ENCODE data around the gene HTR2B. TPM values are rescaled to one million over a fixed set of nuclear protein-coding genes. Genes with fewer than 3 reads are reported as not detected.
A peak's percentile ranks its signal among the peaks of the same experiment; 100 is the strongest.
"Not testable (repeated sequence)": the region's sequence is repeated elsewhere in the genome, so short reads cannot be mapped to it uniquely, and the experiment has no call there.

Gene HTR2B
- total RNA-seq, 3 donors from 2014 or later = 0.17 to 4.1 (median 0.22) TPM

DNA sequence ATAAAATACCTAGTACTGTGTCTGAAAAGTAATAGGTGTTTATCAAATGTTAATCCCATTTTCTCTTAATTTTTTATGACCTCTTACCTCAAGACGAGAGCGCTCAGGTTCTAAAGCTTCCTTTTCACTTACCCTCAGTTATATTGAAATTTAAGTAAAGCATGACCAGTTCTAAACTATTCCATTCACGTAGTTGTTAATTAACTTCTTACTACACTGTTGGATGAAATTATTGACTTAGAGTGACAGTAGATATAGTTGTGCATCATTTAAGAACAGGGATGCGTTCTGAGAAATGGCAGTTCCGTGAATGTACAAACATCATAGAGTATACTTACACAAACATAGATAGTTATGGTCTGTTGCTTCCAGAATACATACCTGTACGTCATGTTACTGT is 20.1 kb upstream of the HTR2B start:
- no peak for TF ChIP-seq CTCF (IDR thresholded peaks at IDR 0.05)
- DNase-seq (no peak), ATAC-seq (no peak)
- Histone ChIP-seq H3K4me1 (ENCODE audit: low read depth) (no peaks in the 10 kb centered on the region), H3K9me3 (no peaks in the 10 kb centered on the region), H3K36me3 (ENCODE audit: low read depth) (no peaks in the 10 kb centered on the region), H3K4me3 (no peak overlapping the region)
- intact Hi-C loops (cut with DNase I, micrococcal nuclease) = no loop called here

DNA sequence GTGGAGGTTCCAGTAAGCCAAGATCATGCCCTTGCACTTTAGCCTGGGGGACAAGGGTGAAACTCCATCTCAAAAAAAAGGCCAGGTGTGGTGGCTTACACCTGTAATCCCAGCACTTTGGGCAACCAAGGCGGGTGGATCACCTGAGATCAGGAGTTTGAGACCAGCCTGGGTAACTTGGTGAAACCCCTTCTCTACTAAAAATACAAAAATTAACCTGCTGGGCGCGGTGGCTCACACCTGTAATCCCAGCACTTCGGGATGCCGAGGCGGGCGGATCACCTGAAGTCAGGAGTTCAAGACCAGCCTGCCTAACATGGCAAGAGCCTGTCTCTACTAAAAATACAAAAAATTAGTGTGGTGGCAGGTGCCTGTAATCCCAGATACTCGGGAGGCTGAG is 16.0 kb upstream of the HTR2B start:
- H3K36me3 ChIP-seq (ENCODE audit: low read depth); ATAC-seq; H3K4me1 ChIP-seq (ENCODE audit: low read depth); intact Hi-C loops (cut with DNase I, micrococcal nuclease); H3K4me3 ChIP-seq; DNase-seq; H3K9me3 ChIP-seq: not testable (repeated sequence)

DNA sequence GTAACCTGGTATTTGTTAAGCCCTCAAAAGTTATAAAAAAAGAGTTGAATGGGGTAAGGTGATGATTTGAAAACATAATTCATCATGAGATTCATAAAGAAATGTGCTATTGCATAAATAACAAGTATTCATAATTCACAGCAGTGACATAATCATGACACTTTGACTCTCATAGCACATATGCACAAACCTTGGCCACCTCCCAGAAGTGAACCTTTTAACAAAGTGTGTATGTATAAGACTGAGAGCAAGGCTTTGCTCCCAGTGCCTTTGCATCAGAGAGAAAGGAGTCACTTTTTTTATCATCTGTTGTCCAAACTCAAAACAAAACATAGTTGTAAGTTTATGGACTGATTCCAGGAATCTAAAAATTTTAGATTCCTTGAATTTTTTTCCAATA is 15.0 kb upstream of the HTR2B start:
- Histone ChIP-seq H3K9me3 (no peaks in the 10 kb centered on the region), H3K4me3 (no peak overlapping the region), H3K4me1 (ENCODE audit: low read depth) (no peaks in the 10 kb centered on the region), H3K36me3 (ENCODE audit: low read depth) (no peaks in the 10 kb centered on the region)
- no peak for TF ChIP-seq CTCF (IDR thresholded peaks at IDR 0.05)
- intact Hi-C loops (cut with DNase I, micrococcal nuclease) = no loop called here
- no peak for ATAC-seq
- DNase-seq = no peak

GRCh38 chr2:231138699-231139098 is 13.9 kb upstream of the HTR2B start:
- no peaks in the 10 kb centered on the region for H3K4me1 ChIP-seq (ENCODE audit: low read depth)
- intact Hi-C loops (cut with DNase I, micrococcal nuclease) = no loop called here
- no peaks in the 10 kb centered on the region for H3K36me3 ChIP-seq (ENCODE audit: low read depth)
- ATAC-seq = peak; percentile 51
- TF ChIP-seq CTCF (IDR thresholded peaks at IDR 0.05) = no peak
- no peak for DNase-seq
- no peaks in the 10 kb centered on the region for H3K9me3 ChIP-seq
- H3K4me3 ChIP-seq = no peak overlapping the region

DNA sequence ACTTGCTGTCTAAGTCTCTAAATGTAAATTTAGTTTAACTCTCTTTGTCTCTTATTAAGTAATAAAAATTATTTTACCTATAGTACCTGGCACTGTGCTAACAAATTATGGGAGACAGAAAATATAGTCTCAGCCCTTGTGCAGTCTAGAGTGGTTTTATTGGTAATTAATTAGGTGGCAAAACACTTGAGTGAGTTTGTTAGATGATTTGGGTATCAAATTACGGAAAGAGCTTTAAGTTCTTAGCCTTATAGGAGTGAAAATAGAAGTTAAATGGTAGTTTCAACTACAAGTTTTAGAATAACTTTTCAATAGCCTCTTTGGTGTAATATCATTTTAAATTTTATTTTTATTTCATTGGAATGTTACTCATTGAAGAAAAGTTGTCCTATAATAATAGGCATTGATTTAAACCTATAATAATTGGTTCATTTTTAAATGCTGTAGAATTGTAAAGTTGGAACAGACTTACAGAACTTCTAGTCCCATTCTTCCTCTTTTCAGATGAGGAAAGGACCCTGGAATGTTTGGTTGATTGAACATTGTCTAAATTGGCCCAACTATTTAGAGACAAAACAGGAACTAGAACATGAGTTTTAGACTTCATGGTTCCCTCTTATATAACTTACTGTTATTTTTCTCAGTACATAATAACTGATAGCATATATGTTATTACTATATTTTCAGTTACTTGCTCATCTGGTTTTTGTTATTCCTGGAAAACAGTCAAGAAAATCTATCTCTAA is 10.2 kb upstream of the HTR2B start:
- H3K9me3 ChIP-seq = no peaks in the 10 kb centered on the region
- ATAC-seq (no peak), DNase-seq (no peak)
- H3K4me1 ChIP-seq (ENCODE audit: low read depth) = no peaks in the 10 kb centered on the region
- no peak overlapping the region for H3K4me3 ChIP-seq
- intact Hi-C loops (cut with DNase I, micrococcal nuclease) = no loop called here
- no peaks in the 10 kb centered on the region for H3K36me3 ChIP-seq (ENCODE audit: low read depth)
- TF ChIP-seq CTCF (IDR thresholded peaks at IDR 0.05) = no peak

GRCh38 chr2:231133365-231134099 is 8.7 kb upstream of the HTR2B start:
- DNase-seq = no peak
- Histone ChIP-seq H3K36me3 (ENCODE audit: low read depth) (no peaks in the 10 kb centered on the region), H3K9me3 (no peaks in the 10 kb centered on the region), H3K4me3 (no peak overlapping the region), H3K4me1 (ENCODE audit: low read depth) (no peaks in the 10 kb centered on the region)
- TF ChIP-seq CTCF (IDR thresholded peaks at IDR 0.05) = no peak
- ATAC-seq = no peak
- intact Hi-C loops (cut with DNase I, micrococcal nuclease) = no loop called here
